Measurements from ENCODE around the gene TFDP1.

Gene TFDP1

GRCh38 chr13:113644800-113645199 lies 60.2 kb downstream of the TFDP1 start:
- H3K4me3 ChIP-seq (ENCODE audit: low read depth, low read length): no peak overlapping the region

- no peak overlapping the region for H3K4me3 ChIP-seq (ENCODE audit: low read depth, low read length)
Measured at GRCh38 chr13:113645329-113645728, 60.8 kb downstream of the TFDP1 start.

- H3K4me3 ChIP-seq (ENCODE audit: low read depth, low read length): no peak overlapping the region
Measured at GRCh38 chr13:113646376-113646775, 61.8 kb downstream of the TFDP1 start.

- no peak overlapping the region for H3K4me3 ChIP-seq (ENCODE audit: low read depth, low read length)
Measured at GRCh38 chr13:113646921-113647340, 62.4 kb downstream of the TFDP1 start.

- H3K4me3 ChIP-seq (ENCODE audit: low read depth, low read length): no peak overlapping the region
Measured at GRCh38 chr13:113647351-113648215, 63.0 kb downstream of the TFDP1 start.

- H3K4me3 ChIP-seq (ENCODE audit: low read depth, low read length): no peak overlapping the region
Measured at GRCh38 chr13:113648216-113648610, 63.7 kb downstream of the TFDP1 start.

GRCh38 chr13:113649212-113649611 lies 64.7 kb downstream of the TFDP1 start:
- no peak overlapping the region for H3K4me3 ChIP-seq (ENCODE audit: low read depth, low read length)

- H3K4me3 ChIP-seq (ENCODE audit: low read depth, low read length): no peak overlapping the region
Measured at GRCh38 chr13:113650275-113650674, 65.7 kb downstream of the TFDP1 start.

GRCh38 chr13:113650731-113651148 lies 66.2 kb downstream of the TFDP1 start:
- no peak overlapping the region for H3K4me3 ChIP-seq (ENCODE audit: low read depth, low read length)

- H3K4me3 ChIP-seq (ENCODE audit: low read depth, low read length): no peak overlapping the region
Measured at GRCh38 chr13:113651511-113652403, 67.2 kb downstream of the TFDP1 start.

- H3K4me3 ChIP-seq (ENCODE audit: low read depth, low read length): no peak overlapping the region
Measured at GRCh38 chr13:113652404-113653263, 68.1 kb downstream of the TFDP1 start.

- no peak overlapping the region for H3K4me3 ChIP-seq (ENCODE audit: low read depth, low read length)
Measured at GRCh38 chr13:113653264-113654174, 69.0 kb downstream of the TFDP1 start.

- no peak overlapping the region for H3K4me3 ChIP-seq (ENCODE audit: low read depth, low read length)
Measured at GRCh38 chr13:113654175-113654560, 69.6 kb downstream of the TFDP1 start.

GRCh38 chr13:113654591-113655345 lies 70.2 kb downstream of the TFDP1 start:
- H3K4me3 ChIP-seq (ENCODE audit: low read depth, low read length): no peak overlapping the region

GRCh38 chr13:113655346-113656002 lies 70.9 kb downstream of the TFDP1 start:
- H3K4me3 ChIP-seq (ENCODE audit: low read depth, low read length): no peak overlapping the region

- no peak overlapping the region for H3K4me3 ChIP-seq (ENCODE audit: low read depth, low read length)
Measured at GRCh38 chr13:113656003-113656588, 71.5 kb downstream of the TFDP1 start.

GRCh38 chr13:113656831-113657671 lies 72.5 kb downstream of the TFDP1 start:
- H3K4me3 ChIP-seq (ENCODE audit: low read depth, low read length): no peak overlapping the region

Data from iPS-11a (cell line).